ENCODE measurements around the gene ACTG1.

The ACTG1 gene

GRCh38 chr17:81470944-81471817, 41.4 kb downstream of the ACTG1 start:
- Mint-ChIP-seq H3K36me3 (ENCODE audit: low read depth) (no peaks in the 10 kb centered on the region), H3K4me3 (peak overlapping the region in 1 of 3 experiments; percentile 48), H3K9me3 (no peaks in the 10 kb centered on the region), H3K27me3 (ENCODE audit: low read depth) (peaks cover 3% of the 10 kb centered on the region), H3K4me1 (peaks cover 12% of the 10 kb centered on the region), H3K27ac (peak overlapping the region; percentile 6 to 77 (median 48))
- TF ChIP-seq CTCF (IDR thresholded peaks at IDR 0.05; ENCODE audit: unreplicated experiment in 3 of 3), result no peak

GRCh38 chr17:81470270-81470943, 42.2 kb downstream of the ACTG1 start:
- no peak for TF ChIP-seq CTCF (IDR thresholded peaks at IDR 0.05; ENCODE audit: unreplicated experiment in 3 of 3)
- peaks cover 3% of the 10 kb centered on the region for H3K27me3 Mint-ChIP-seq (ENCODE audit: low read depth)
- H3K36me3 Mint-ChIP-seq (ENCODE audit: low read depth), result peaks cover 4% of the 10 kb centered on the region
- peaks cover 18% of the 10 kb centered on the region for H3K4me1 Mint-ChIP-seq
- no peaks in the 10 kb centered on the region for H3K9me3 Mint-ChIP-seq
- H3K4me3 Mint-ChIP-seq, result no peak overlapping the region
- H3K27ac Mint-ChIP-seq, result peak overlapping the region; percentile 4 to 16 (median 6)

GRCh38 chr17:81469266-81469665, 43.3 kb downstream of the ACTG1 start:
- H3K4me1 Mint-ChIP-seq, result peaks cover 21% of the 10 kb centered on the region
- H3K9me3 Mint-ChIP-seq, result no peaks in the 10 kb centered on the region
- no peak overlapping the region for H3K4me3 Mint-ChIP-seq
- no peak for TF ChIP-seq CTCF (IDR thresholded peaks at IDR 0.05; ENCODE audit: unreplicated experiment in 3 of 3)
- no peak overlapping the region for H3K27ac Mint-ChIP-seq
- peaks cover 6% of the 10 kb centered on the region for H3K36me3 Mint-ChIP-seq (ENCODE audit: low read depth)
- no peaks in the 10 kb centered on the region for H3K27me3 Mint-ChIP-seq (ENCODE audit: low read depth)

GRCh38 chr17:81468770-81469121, 43.9 kb downstream of the ACTG1 start:
- H3K36me3 Mint-ChIP-seq (ENCODE audit: low read depth), result peaks cover 11% of the 10 kb centered on the region
- no peaks in the 10 kb centered on the region for H3K27me3 Mint-ChIP-seq (ENCODE audit: low read depth)
- TF ChIP-seq CTCF (IDR thresholded peaks at IDR 0.05; ENCODE audit: unreplicated experiment in 3 of 3), result no peak
- no peaks in the 10 kb centered on the region for H3K9me3 Mint-ChIP-seq
- H3K4me1 Mint-ChIP-seq, result peaks cover 26% of the 10 kb centered on the region
- no peak overlapping the region for H3K4me3 Mint-ChIP-seq
- H3K27ac Mint-ChIP-seq, result peak overlapping the region in 1 of 3 experiments; percentile 29

GRCh38 chr17:81468111-81468769, 44.4 kb downstream of the ACTG1 start:
- peaks cover 13% of the 10 kb centered on the region for H3K36me3 Mint-ChIP-seq (ENCODE audit: low read depth)
- no peak for TF ChIP-seq CTCF (IDR thresholded peaks at IDR 0.05; ENCODE audit: unreplicated experiment in 3 of 3)
- H3K4me1 Mint-ChIP-seq, result peaks cover 26% of the 10 kb centered on the region
- no peaks in the 10 kb centered on the region for H3K27me3 Mint-ChIP-seq (ENCODE audit: low read depth)
- peak overlapping the region in 2 of 3 experiments; percentile 26 to 29 for H3K27ac Mint-ChIP-seq
- no peak overlapping the region for H3K4me3 Mint-ChIP-seq
- no peaks in the 10 kb centered on the region for H3K9me3 Mint-ChIP-seq
